ENCODE data around the gene CEP104.

Gene CEP104

DNA sequence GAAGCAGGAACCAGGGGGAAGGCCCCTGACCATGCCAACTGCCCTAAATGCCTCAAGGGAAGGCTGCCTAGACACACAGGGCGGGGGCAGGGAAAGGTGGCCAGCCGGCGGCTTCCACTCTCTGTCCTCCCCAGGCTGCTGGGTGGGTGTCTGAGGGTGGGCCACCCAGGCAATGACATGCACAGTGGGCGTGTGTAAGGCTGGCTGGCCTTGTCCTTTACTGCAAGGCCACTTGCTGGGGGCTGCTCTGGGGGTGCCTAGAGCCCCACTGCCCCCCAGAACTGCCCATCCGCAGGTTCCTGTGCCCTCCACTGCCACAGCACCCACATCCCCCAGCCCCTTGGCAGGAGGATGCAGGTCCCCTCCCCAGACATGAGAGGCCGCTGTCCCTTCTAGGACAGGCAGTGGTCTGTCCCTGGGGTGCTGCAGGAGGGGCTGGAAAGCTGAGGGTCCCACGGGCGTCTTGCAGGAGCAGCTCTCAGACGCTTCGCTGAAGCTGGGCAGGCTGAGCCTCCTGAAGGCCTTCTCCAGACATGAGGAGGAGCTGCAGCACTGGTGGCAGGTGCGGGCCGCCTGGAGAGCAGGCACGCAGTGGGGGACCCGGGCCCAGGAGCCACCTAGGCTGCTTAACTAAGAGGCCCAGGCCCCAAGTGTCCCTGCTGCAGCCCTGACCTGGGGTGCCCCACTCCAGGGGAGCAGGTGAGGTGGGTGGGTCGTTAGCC, 94.7 kb downstream of the CEP104 start:
- no peak for DNase-seq

Measured in fibroblast of skin of abdomen (primary cell).